WTC11 (cell line): ENCODE data around the gene ANKIB1. TPM values are rescaled to one million over a fixed set of nuclear protein-coding genes. Genes with fewer than 3 reads are reported as not detected.

ENCODE experiments used
- ATAC-seq: fragments of 200-7000 bp; cut with Tn5 transposase; 2 replicates; pipeline ENCODE4 v1.10.0; 2021; ENCODE audit warnings: mild to moderate bottlenecking, moderate library complexity
- CTCF ChIA-PET: fragments of 300-600 bp; sonication (Branson Sonifier 250); formaldehyde crosslinking; loops from one replicate; lab custom pipeline; 2021; ENCODE audit warnings: antibody characterized with exemption; lab: Charles Lee
- POLR2A ChIA-PET: fragments of 350-600 bp; sonication (Branson Sonifier 250); formaldehyde crosslinking; loops from one replicate; lab custom pipeline; 2021; ENCODE audit warnings: antibody characterized with exemption; lab: Charles Lee
- DNase-seq: peaks from one replicate; pipeline ENCODE4 v3.0.0; 2021; ENCODE audit warnings: low spot score
- H3K27ac Mint-ChIP-seq: 2 replicates; pipeline ENCODE4 v1.8.0; 2021; ENCODE audit warnings: mixed read lengths
- H3K27me3 Mint-ChIP-seq: 2 replicates; pipeline ENCODE4 v1.8.0; 2021; ENCODE audit warnings: low read depth, mild to moderate bottlenecking, moderate library complexity, mixed read lengths
- H3K36me3 Mint-ChIP-seq: 2 replicates; pipeline ENCODE4 v1.8.0; 2021; ENCODE audit warnings: mixed read lengths
- H3K4me1 Mint-ChIP-seq: 2 replicates; pipeline ENCODE4 v1.8.0; 2022; ENCODE audit warnings: mixed read lengths
- H3K4me3 Mint-ChIP-seq: 2 replicates; pipeline ENCODE4 v1.8.0; 2021; ENCODE audit warnings: mild to moderate bottlenecking, moderate library complexity, mixed read lengths
- H3K9me3 Mint-ChIP-seq: 2 replicates; pipeline ENCODE4 v1.8.0; 2021; ENCODE audit warnings: mixed read lengths
- AFF4 ChIP-seq: sonication (generic); formaldehyde crosslinking; IDR thresholded peaks from 2 replicates; pipeline ENCODE4 v1.8.1; 2023; ENCODE audit warnings: mild to moderate bottlenecking, missing genetic modification reagents, borderline replicate concordance
- ATF2 ChIP-seq: sonication (generic); formaldehyde crosslinking; IDR thresholded peaks from 2 replicates; pipeline ENCODE4 v1.8.1; 2022; ENCODE audit warnings: low read depth, missing genetic modification reagents, borderline replicate concordance
- CREM ChIP-seq: sonication (generic); formaldehyde crosslinking; IDR thresholded peaks from 2 replicates; pipeline ENCODE4 v1.8.1; 2022; ENCODE audit warnings: mild to moderate bottlenecking, missing genetic modification reagents, moderate library complexity
- FOXK1 ChIP-seq: sonication (generic); formaldehyde crosslinking; IDR thresholded peaks from 2 replicates; pipeline ENCODE4 v1.8.0; 2022; ENCODE audit warnings: mild to moderate bottlenecking, moderate library complexity, missing genetic modification reagents
- HMGA2 ChIP-seq: fragments of 250-450 bp; sonication (Bioruptor Pico); IDR thresholded peaks from 2 replicates; pipeline ENCODE4 v1.4.0; 2021; ENCODE audit warnings: mild to moderate bottlenecking, moderate library complexity
- HMGXB4 ChIP-seq: sonication (generic); formaldehyde crosslinking; IDR thresholded peaks from 2 replicates; pipeline ENCODE4 v1.8.1; 2023; ENCODE audit warnings: mild to moderate bottlenecking, moderate library complexity, missing genetic modification reagents
- MLX ChIP-seq: sonication (generic); formaldehyde crosslinking; IDR thresholded peaks from 2 replicates; pipeline ENCODE4 v1.8.1; 2023; ENCODE audit warnings: mild to moderate bottlenecking, missing genetic modification reagents, moderate library complexity
- MXD4 ChIP-seq: fragments of 250-450 bp; sonication (Bioruptor Pico); IDR thresholded peaks from 2 replicates; pipeline ENCODE4 v1.8.0; 2021; ENCODE audit warnings: mild to moderate bottlenecking, moderate library complexity, borderline replicate concordance
- MYBL2 ChIP-seq: sonication (generic); formaldehyde crosslinking; IDR thresholded peaks from 2 replicates; pipeline ENCODE4 v1.8.1; 2023; ENCODE audit warnings: mild to moderate bottlenecking, moderate library complexity, missing genetic modification reagents
- NFATC4 ChIP-seq: fragments of 250-450 bp; sonication (Bioruptor Pico); IDR thresholded peaks from 2 replicates; pipeline ENCODE4 v1.9.0; 2021; ENCODE audit warnings: mild to moderate bottlenecking
- SMAD3 ChIP-seq: sonication (generic); formaldehyde crosslinking; IDR thresholded peaks from 2 replicates; pipeline ENCODE4 v1.8.0; 2022; ENCODE audit warnings: missing genetic modification reagents, mild to moderate bottlenecking, borderline replicate concordance
- SMAD4 ChIP-seq: sonication (generic); formaldehyde crosslinking; IDR thresholded peaks from 2 replicates; pipeline ENCODE4 v1.8.0; 2022; ENCODE audit warnings: mild to moderate bottlenecking, missing genetic modification reagents
- SP1 ChIP-seq: sonication (generic); formaldehyde crosslinking; conservative IDR thresholded peaks from 2 replicates; pipeline ENCODE4 v1.8.1; 2022; ENCODE audit warnings: missing genetic modification reagents
- TCF7 ChIP-seq: sonication (generic); formaldehyde crosslinking; IDR thresholded peaks from 2 replicates; pipeline ENCODE4 v1.8.0; 2022; ENCODE audit warnings: mild to moderate bottlenecking, low read depth, missing genetic modification reagents, moderate library complexity
- TP53 ChIP-seq: sonication (generic); formaldehyde crosslinking; IDR thresholded peaks from 2 replicates; pipeline ENCODE4 v1.8.1; 2023; ENCODE audit warnings: mild to moderate bottlenecking, missing genetic modification reagents
- USF2 ChIP-seq: sonication (generic); formaldehyde crosslinking; IDR thresholded peaks from 2 replicates; pipeline ENCODE4 v1.8.1; 2023; ENCODE audit warnings: mild to moderate bottlenecking, missing genetic modification reagents, moderate library complexity
- ZBTB21 ChIP-seq: sonication (generic); formaldehyde crosslinking; IDR thresholded peaks from 2 replicates; pipeline ENCODE4 v1.8.1; 2023; ENCODE audit warnings: mild to moderate bottlenecking, missing genetic modification reagents, borderline replicate concordance
- ZBTB43 ChIP-seq: sonication (generic); formaldehyde crosslinking; IDR thresholded peaks from 2 replicates; pipeline ENCODE4 v1.8.1; 2023; ENCODE audit warnings: mild to moderate bottlenecking, missing genetic modification reagents
- ZMAT4 ChIP-seq: fragments of 250-450 bp; sonication (Bioruptor Pico); IDR thresholded peaks from 2 replicates; pipeline ENCODE4 v1.9.0; 2021; ENCODE audit warnings: mild to moderate bottlenecking
- ZNF263 ChIP-seq: sonication (generic); formaldehyde crosslinking; IDR thresholded peaks from 2 replicates; pipeline ENCODE4 v1.8.1; 2022; ENCODE audit warnings: low read depth, mild to moderate bottlenecking, moderate library complexity, missing genetic modification reagents
- ZNF317 ChIP-seq: sonication (generic); formaldehyde crosslinking; IDR thresholded peaks from 2 replicates; pipeline ENCODE4 v1.8.1; 2023; ENCODE audit warnings: low read depth, mild to moderate bottlenecking, moderate library complexity, missing genetic modification reagents, borderline replicate concordance
- total RNA-seq: library from RNA; stranded (reverse); gene quantifications from 3 replicates; pipeline ENCODE4 v1.2.3, GENCODE V29; 2021

ANKIB1 gene
- total RNA-seq, 1 experiment from 2014 or later = 38.5 TPM

- TF ChIP-seq SMAD3 (CRISPR knock-in tag) = no peak
- TF ChIP-seq TP53 (CRISPR knock-in tag) = no peak
- no peak for TF ChIP-seq ZMAT4 (CRISPR knock-in tag)
- no peak for TF ChIP-seq MYBL2
- no peak for TF ChIP-seq HMGA2 (CRISPR knock-in tag)
- ATAC-seq (peak; percentile 89), DNase-seq (no peak)
- CTCF ChIA-PET = interaction anchor here (0.6 to 1.1 kb wide), 3 partner anchors 76 to 195 kb away, joined by 3 read pairs; partner anchors contain the start of gene GATAD1
- Mint-ChIP-seq H3K36me3 (no peaks in the 10 kb centered on the region), H3K4me1 (no peaks in the 10 kb centered on the region), H3K9me3 (0 out of 2 replicates have a peak, but pooled peaks cover 4% of the 10 kb centered on the region), H3K27me3 (no peaks in the 10 kb centered on the region), H3K4me3 (no peak overlapping the region), H3K27ac (no peak overlapping the region)
- POLR2A ChIA-PET = no interaction called here
These were observed 20.9 kb downstream of the ANKIB1 start for GRCh38 chr7:92266415-92267241.

- no peak for ATAC-seq
- no peak for TF ChIP-seq ZNF317
- TF ChIP-seq NFATC4 = no peak
- TF ChIP-seq ATF2 (CRISPR knock-in tag) = no peak
- TF ChIP-seq ZBTB21 = no peak
- no peak for TF ChIP-seq SP1
- no peak for TF ChIP-seq ZBTB43 (CRISPR knock-in tag)
- no peak for TF ChIP-seq ZMAT4 (CRISPR knock-in tag)
- no peak for TF ChIP-seq MLX (CRISPR knock-in tag)
- TF ChIP-seq TP53 (CRISPR knock-in tag) = no peak
- TF ChIP-seq HMGXB4 (CRISPR knock-in tag) = no peak
- TF ChIP-seq CREM = no peak
- no peak for TF ChIP-seq SMAD4 (CRISPR knock-in tag)
- no peak for TF ChIP-seq TCF7 (CRISPR knock-in tag)
- no peak for TF ChIP-seq USF2 (CRISPR knock-in tag)
- TF ChIP-seq MXD4 (CRISPR knock-in tag) = no peak
- TF ChIP-seq HMGA2 (CRISPR knock-in tag) = no peak
- no peak for TF ChIP-seq ZNF263 (CRISPR knock-in tag)
- no peak for TF ChIP-seq FOXK1 (CRISPR knock-in tag)
- TF ChIP-seq AFF4 (CRISPR knock-in tag) = no peak
These were observed 23.1 kb downstream of the ANKIB1 start for GRCh38 chr7:92268921-92269320.

More at GRCh38 chr7:92268921-92269320, 23.1 kb downstream of the ANKIB1 start:
- no peaks in the 10 kb centered on the region for H3K4me1 Mint-ChIP-seq
- H3K9me3 Mint-ChIP-seq = 0 out of 2 replicates have a peak, but pooled peaks cover under 1% of the 10 kb centered on the region
- no peaks in the 10 kb centered on the region for H3K36me3 Mint-ChIP-seq
- no peak overlapping the region for H3K4me3 Mint-ChIP-seq
- no peak for DNase-seq
- H3K27ac Mint-ChIP-seq = no peak overlapping the region
- H3K27me3 Mint-ChIP-seq = no peaks in the 10 kb centered on the region
- ChIA-PET CTCF (interaction anchor here (0.9 kb wide), 1 partner anchor 260 kb away, joined by 3 read pairs; the partner anchor contains the start of genes PEX1 and RBM48), POLR2A (no interaction called here)
